ENCODE measurements around the gene PON3.
"Not testable (repeated sequence)": the region's sequence is repeated elsewhere in the genome, so short reads cannot be mapped to it uniquely, and the experiment has no call there.

The PON3 gene

GRCh38 chr7:95411666-95412065, 15.5 kb upstream of the PON3 start:
- DNase-seq (ENCODE audit: low spot score), result no peak

DNA sequence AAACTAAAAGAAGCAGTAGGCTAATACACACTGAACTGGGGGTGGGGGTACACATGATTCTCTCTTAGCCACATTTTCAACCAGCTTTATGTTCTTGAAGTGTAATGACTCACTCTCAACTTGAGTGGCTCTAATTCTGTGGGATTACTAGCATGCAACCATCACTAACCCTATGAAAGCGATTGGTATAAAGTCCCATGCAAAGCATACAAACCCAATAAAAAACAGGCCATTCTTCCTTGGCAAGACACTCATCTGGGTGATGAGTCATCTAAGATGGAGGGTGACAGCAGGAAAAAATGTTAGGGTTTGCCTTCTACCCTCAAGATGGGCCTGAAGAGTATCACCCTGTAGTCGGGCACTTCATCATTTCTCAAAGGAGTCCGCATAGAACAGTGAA, 14.9 kb upstream of the PON3 start:
- DNase-seq (ENCODE audit: low spot score), result no peak

DNA sequence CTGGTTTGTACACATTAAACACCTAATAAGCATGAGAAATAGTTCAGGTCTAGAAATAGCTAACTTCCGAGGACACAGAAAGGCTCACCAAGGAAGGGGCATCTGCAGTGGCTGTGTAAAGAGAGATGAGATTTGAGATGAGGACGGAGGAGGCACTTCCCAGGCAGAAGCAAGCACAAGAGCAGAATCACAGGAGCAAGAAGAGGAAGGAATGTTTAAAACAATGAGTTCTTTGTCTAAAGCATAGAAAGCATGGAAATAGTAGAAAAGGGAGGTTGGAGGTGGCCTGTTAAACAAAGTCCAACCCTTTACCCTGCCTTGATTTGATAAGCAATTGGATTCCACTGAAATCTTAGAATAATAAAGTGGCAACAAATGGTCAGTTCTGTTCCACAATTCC, 11.6 kb upstream of the PON3 start:
- no peak for DNase-seq (ENCODE audit: low spot score)

GRCh38 chr7:95405800-95406199, 9.6 kb upstream of the PON3 start:
- DNase-seq (ENCODE audit: low spot score), result no peak

DNA sequence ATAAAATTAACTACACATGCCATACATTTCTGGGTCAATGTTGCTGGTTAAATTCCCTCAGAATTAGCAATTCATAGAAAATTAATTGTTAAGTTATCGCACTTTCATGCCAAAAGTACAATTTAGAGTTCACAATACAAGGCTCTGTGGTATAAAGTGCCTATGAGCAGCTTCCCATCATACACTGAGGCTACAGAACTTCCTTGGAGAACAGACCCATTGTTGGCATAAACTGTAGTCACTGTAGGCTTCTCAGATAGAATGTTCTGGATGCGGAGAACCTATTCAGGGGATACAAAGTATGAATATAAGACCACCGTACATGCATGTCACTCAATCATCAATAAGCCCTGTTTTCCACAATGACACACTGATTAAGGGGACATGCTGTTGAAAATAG, 9.0 kb upstream of the PON3 start:
- no peak for DNase-seq (ENCODE audit: low spot score)

- no peak for DNase-seq (ENCODE audit: low spot score)
Observed at GRCh38 chr7:95404316-95404865, 8.2 kb upstream of the PON3 start.

GRCh38 chr7:95398155-95398940, 2.2 kb upstream of the PON3 start:
- DNase-seq (ENCODE audit: low spot score), result no peak

GRCh38 chr7:95397381-95397780, 1.2 kb upstream of the PON3 start:
- DNase-seq (ENCODE audit: low spot score), result no peak

DNA sequence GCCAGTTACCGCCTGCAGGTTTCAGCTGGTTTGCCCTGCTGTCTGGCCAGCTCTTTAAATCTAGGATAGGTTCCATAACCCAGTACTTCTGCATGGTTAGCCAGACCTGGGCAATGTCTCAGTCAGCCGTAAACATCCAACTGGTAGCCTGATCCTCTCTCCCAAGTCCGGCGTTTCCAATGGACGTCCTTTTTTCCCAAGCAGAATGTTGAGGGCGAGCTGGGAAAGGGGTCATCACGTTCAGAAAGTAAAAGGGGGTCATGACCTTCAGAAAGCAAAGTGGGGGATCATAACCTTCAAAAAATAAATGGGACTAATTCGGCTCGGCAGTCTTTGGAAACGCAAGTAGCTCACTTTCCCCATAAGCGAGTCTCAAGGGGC, 430 bp downstream of the PON3 start:
- DNase-seq (ENCODE audit: low spot score), result no peak

GRCh38 chr7:95394370-95394769, 1.8 kb downstream of the PON3 start:
- DNase-seq (ENCODE audit: low spot score), result no peak

GRCh38 chr7:95391761-95392160, 4.4 kb downstream of the PON3 start:
- DNase-seq (ENCODE audit: low spot score), result no peak

GRCh38 chr7:95389516-95389915, 6.7 kb downstream of the PON3 start:
- peak; percentile 29 for DNase-seq (ENCODE audit: low spot score)

GRCh38 chr7:95379457-95379856, 16.7 kb downstream of the PON3 start:
- not testable (repeated sequence) for DNase-seq (ENCODE audit: low spot score)

- no peak for DNase-seq (ENCODE audit: low spot score)
Observed at GRCh38 chr7:95376632-95377400, 19.4 kb downstream of the PON3 start.

DNA sequence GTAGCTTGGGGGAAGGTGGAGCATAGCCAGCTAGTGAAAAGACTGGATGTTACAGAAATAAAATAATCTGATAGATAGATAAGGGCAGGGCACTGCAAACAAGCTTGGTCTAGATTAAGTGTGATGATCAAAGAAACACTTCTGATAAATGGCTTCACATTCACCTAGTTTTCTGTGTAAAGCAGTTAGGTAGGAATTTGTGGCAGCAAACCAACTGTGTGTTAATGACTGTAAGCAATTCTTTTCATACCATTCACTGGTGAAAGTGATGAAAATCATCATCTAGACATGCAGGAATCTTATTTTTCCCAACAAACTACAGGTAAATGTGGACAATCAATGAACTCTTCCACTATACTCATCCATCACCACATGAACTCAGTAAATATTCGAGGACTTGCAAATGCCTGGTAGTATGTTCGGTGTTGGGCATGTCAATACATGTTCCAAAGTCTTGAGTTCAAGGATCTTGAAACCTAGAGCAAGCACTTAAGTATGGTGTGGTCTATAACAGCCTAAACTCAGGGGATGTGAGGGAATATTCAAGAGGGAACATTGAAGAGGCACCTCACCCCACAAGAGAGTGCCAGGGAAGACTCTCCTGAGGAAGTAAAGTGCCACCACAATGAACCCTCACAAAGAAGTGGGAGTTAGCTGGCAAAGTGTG, 20.5 kb downstream of the PON3 start:
- no peak for DNase-seq (ENCODE audit: low spot score)

DNA sequence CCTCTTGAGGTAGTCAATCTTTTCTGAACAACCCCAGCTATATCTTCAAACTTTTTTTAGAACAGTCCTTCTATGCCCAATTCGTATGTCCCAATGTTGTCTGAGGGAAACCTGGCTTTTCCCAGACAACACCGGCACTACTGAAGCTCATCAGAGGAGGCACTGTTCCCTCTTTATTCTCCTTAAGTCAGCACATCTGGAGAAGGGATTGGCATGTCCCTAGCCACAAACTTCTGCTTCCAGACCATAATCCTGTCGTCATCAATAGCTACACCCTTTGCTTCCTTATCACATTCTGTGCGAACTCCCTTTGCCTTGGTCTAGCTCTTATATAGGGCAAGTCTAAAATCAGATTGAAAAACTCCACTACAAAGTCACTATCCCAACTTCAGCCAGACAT, 22.9 kb downstream of the PON3 start:
- DNase-seq (ENCODE audit: low spot score), result no peak

GRCh38 chr7:95368235-95368634, 27.9 kb downstream of the PON3 start:
- no peak for DNase-seq (ENCODE audit: low spot score)

DNA sequence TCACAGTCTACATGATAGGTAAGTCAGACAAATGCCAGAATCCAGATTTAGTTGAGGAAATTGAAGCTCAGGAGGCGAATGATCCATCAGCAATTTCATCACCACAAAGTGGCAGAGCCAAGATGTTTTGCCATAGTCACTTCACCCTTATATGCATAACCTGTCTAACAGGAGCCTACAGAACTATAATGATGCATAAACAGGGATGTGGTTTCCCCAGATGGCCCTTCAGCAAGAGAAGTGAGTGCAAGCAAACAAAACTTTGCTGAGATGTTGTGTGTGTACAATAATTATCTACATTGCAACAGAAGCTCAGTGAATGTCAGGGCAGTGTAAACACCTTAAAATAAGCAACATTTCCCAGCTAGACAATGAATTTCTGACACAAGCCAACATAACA, 28.6 kb downstream of the PON3 start:
- no peak for DNase-seq (ENCODE audit: low spot score)

DNA sequence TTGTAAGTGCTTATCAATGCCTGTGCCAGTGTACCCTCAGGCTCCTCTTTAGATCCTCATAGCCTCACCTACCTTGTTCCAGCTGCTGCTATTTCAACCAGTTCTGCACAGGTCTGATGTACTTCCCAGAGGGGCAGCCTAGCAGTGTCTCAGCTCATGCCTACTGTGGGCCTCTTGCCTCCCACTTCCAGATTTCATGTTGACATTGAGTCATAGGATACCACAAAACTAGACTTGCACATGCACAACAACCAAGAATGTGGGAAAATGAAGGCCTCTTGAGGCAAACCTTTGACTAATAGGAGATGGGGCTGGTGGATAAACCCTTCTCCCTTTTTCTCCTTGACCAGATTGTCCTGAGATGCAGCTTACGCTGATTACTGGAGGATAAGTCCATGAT, 31.0 kb downstream of the PON3 start:
- no peak for DNase-seq (ENCODE audit: low spot score)

- peak; percentile 4 for DNase-seq (ENCODE audit: low spot score)
Observed at GRCh38 chr7:95357623-95358022, 38.6 kb downstream of the PON3 start.

DNA sequence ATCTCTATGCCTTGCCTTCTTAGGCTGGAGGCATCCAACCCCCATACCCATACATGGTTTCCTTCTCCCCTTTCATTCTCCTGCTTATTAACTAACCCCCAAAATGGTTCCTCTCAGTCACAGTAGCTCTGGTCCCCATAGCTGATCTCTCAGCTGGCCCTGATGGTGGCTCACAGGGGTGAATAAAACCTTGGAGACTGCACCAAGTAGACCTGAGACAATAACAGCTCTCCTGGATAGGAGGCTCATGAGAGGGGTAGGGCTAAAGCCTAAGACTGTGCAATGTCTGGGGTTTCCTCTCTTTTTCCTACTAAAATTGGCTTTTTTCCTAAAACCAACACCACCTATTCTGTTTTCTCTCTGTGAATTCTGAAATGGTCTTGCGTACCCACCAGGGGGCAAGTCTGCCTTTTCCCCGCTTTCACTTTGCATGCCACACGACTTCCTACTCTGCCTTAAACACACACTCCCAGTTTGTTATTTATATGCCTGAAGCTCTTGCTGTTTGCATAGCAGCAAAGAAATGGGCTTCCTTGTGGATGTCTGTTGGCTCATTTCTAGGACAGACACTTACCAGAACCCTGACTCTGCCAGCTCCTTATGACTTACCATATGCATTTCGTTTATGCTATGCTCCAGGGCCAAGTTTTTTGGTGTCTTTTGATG, 53.4 kb downstream of the PON3 start:
- no peak for DNase-seq (ENCODE audit: low spot score)

- DNase-seq (ENCODE audit: low spot score), result no peak
Observed at GRCh38 chr7:95342029-95342428, 54.1 kb downstream of the PON3 start.

All from putamen (tissue), 1 donor.